Prostate gland (tissue), 2 donors: ENCODE data around the gene GALNTL6. TPM values are rescaled to one million over a fixed set of nuclear protein-coding genes. Genes with fewer than 3 reads are reported as not detected.

Experiments
- DNase-seq: peaks from one replicate; pipeline ENCODE4 v3.0.0-alpha.2; 2019; ENCODE audit warnings: low spot score
- H3K27ac ChIP-seq, 2 donors: fragments of 200-600 bp; sonication (generic); 2 replicates each; pipeline ENCODE4 v1.5.1; 2017 to 2019
- H3K27me3 ChIP-seq: fragments of 200-600 bp; sonication (generic); replicated peaks from 2 replicates; pipeline ENCODE4 v1.5.1; 2019; ENCODE audit not compliant: insufficient read depth
- H3K36me3 ChIP-seq, 2 donors: fragments of 200-600 bp; sonication (generic); 1 replicate in 1 of 2; 2 replicates in 1 of 2; pipeline versions ENCODE4 v1.5.1 to v1.8.1; 2017 to 2019
- H3K4me1 ChIP-seq: fragments of 200-600 bp; sonication (generic); replicated peaks from 2 replicates; pipeline ENCODE4 v1.5.1; 2019
- H3K4me3 ChIP-seq, 2 donors: fragments of 200-600 bp; sonication (generic); 2 replicates each; pipeline ENCODE4 v1.5.1; 2017 to 2019
- H3K9me3 ChIP-seq: fragments of 200-600 bp; sonication (generic); 2 replicates; pipeline ENCODE4 v1.5.1; 2017
- POLR2A ChIP-seq: fragments of 450-650 bp; IDR thresholded peaks from one replicate; pipeline ENCODE4 v1.6.1; 2016; ENCODE audit warnings: antibody characterized with exemption, mild to moderate bottlenecking
- POLR2AphosphoS5 ChIP-seq: sonication (generic); formaldehyde crosslinking; IDR thresholded peaks from one replicate; pipeline ENCODE4 v1.6.1; 2017; ENCODE audit warnings: antibody characterized with exemption
- WGBS: methylation state at CpG from one replicate; pipeline ENCODE4 v1.1.5; 2018; 5-methylcytosine and 5-hydroxymethylcytosine counted together
- intact Hi-C: fragments of 100-400 bp; cut with DNase I; formaldehyde crosslinking; loops from one replicate; pipeline ENCODE4 v1.14.2; 2022
- total RNA-seq, 2 donors: library from RNA; depleted of rRNA; stranded (reverse); fragments of >200 nt; gene quantifications; one replicate each; pipeline ENCODE4 v1.1.0, GENCODE V29; 2016
- TF ChIP-seq, protein P1 (sequence below), 4 experiments: fragments of 200-600 bp in 2 of 4; fragments of 450-650 bp in 2 of 4; sonication (generic) in 2 of 4; IDR thresholded peaks; 1 replicate in 3 of 4; 2 replicates in 1 of 4; pipeline ENCODE4 v1.5.1; 2016 to 2019; ENCODE audit warnings: antibody characterized with exemption in 4 of 4, mild to moderate bottlenecking in 2 of 4, moderate library complexity in 2 of 4

GALNTL6 gene
- total RNA-seq, 2 donors from 2014 or later: 0.23 to 0.85 TPM

DNA sequence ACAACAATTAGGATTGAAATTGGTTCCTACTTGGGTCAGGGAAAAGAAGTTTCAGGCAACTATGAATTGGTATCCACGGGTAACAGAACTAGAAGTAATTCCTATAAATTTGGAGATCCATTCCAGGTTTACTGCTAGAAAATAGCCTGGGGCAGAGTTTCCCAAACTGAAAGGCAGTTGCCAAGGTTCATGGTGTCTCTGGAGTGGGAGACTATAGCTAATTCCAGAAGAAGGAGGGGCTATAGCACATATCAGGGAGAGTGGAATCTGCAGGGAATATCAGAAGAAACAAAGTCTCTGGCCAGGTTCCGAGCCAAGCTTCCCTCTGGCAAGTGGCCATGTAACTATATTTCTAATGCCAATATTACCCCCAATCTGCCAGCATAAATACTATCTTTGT lies 166.3 kb downstream of the GALNTL6 start:
- Histone ChIP-seq H3K36me3 (no peaks in the 10 kb centered on the region), H3K4me3 (no peak overlapping the region), H3K27ac (no peak overlapping the region), H3K4me1 (no peaks in the 10 kb centered on the region), H3K27me3 (no peaks in the 10 kb centered on the region), H3K9me3 (no peaks in the 10 kb centered on the region)
- no peak for DNase-seq
- intact Hi-C loops: no loop called here
- no peak for TF ChIP-seq POLR2A
- no peak for TF ChIP-seq POLR2AphosphoS5
- TF ChIP-seq, protein P1, sequence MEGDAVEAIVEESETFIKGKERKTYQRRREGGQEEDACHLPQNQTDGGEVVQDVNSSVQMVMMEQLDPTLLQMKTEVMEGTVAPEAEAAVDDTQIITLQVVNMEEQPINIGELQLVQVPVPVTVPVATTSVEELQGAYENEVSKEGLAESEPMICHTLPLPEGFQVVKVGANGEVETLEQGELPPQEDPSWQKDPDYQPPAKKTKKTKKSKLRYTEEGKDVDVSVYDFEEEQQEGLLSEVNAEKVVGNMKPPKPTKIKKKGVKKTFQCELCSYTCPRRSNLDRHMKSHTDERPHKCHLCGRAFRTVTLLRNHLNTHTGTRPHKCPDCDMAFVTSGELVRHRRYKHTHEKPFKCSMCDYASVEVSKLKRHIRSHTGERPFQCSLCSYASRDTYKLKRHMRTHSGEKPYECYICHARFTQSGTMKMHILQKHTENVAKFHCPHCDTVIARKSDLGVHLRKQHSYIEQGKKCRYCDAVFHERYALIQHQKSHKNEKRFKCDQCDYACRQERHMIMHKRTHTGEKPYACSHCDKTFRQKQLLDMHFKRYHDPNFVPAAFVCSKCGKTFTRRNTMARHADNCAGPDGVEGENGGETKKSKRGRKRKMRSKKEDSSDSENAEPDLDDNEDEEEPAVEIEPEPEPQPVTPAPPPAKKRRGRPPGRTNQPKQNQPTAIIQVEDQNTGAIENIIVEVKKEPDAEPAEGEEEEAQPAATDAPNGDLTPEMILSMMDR (IDR thresholded peaks at IDR 0.05): no peak
- WGBS: 19% methylated on average over 2 of the region's 2 CpGs

DNA sequence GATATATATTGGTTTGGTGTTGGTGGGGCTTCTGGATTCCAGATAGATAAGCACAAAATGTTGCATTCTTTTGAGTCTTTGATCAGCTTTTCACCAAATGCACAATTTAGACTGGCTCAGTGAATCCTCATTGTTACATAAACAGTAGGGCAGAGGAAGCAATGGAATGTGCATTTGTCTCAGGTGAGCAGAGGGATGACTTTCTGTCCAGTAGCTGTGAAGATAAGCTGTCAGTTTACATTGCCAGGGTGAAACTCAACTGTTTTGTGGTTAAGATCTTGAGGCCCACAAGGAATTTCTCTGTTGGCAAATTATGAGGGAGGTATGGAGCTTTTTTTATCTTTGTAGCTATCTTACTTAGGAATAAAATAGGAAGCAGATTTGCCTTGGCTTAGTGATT lies 168.0 kb downstream of the GALNTL6 start:
- H3K4me1 ChIP-seq: no peaks in the 10 kb centered on the region
- H3K36me3 ChIP-seq: no peaks in the 10 kb centered on the region
- intact Hi-C loops: no loop called here
- no peak overlapping the region for H3K4me3 ChIP-seq
- no peaks in the 10 kb centered on the region for H3K27me3 ChIP-seq
- no peaks in the 10 kb centered on the region for H3K9me3 ChIP-seq
- H3K27ac ChIP-seq: no peak overlapping the region
- TF ChIP-seq, protein P1 (IDR thresholded peaks at IDR 0.05): no peak
- no peak for TF ChIP-seq POLR2A
- no peak for TF ChIP-seq POLR2AphosphoS5
- no peak for DNase-seq

DNA sequence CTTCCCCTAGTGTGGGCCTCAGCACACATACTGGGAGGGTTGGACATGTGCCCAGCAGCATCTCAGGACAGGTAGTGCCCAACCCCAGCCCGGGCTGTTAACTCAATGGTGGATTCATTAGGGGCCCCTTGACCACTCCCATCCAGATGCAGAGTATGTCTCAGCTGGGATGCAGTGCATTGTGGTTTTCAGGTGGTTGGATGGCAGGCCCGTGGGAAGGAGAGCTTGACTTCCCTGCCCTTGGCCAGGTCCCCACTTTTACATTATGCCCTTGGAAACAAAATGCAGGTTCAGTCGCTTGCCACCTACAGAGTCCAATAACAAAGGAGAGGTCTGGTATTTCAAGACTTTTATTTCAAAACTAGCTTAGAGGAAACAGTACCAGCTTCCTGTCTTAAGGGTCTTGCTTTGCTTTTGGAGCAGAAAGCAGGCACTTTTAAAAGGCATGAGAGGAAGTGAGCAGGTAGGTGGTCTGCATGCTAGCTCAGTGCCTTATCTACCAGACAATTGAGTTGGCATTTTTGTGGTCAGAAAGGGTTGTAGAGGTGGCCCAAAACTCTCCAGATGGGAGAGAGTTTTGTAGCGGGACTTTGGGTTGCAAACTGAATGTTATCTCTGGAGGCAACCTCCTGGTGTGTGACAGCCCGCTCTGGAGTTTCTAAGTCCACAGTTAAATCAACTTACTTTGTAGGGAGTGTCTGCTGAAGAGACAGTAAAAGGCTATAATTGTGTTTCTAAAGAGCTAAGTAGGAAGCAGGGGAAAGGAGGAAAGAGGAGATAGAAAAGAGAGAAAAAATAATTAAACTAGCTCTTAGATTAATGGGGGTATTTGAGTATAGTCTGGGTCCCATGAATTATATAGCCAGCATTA lies 171.0 kb downstream of the GALNTL6 start:
- TF ChIP-seq, protein P1 (IDR thresholded peaks at IDR 0.05): no peak
- TF ChIP-seq POLR2AphosphoS5 (no peak), POLR2A (no peak)
- Histone ChIP-seq H3K27ac (no peak overlapping the region), H3K27me3 (no peaks in the 10 kb centered on the region), H3K4me1 (no peaks in the 10 kb centered on the region), H3K9me3 (no peaks in the 10 kb centered on the region), H3K36me3 (no peaks in the 10 kb centered on the region), H3K4me3 (no peak overlapping the region)
- 71% methylated on average over 5 of the region's 5 CpGs for WGBS
- no peak for DNase-seq
- intact Hi-C loops: no loop called here

DNA sequence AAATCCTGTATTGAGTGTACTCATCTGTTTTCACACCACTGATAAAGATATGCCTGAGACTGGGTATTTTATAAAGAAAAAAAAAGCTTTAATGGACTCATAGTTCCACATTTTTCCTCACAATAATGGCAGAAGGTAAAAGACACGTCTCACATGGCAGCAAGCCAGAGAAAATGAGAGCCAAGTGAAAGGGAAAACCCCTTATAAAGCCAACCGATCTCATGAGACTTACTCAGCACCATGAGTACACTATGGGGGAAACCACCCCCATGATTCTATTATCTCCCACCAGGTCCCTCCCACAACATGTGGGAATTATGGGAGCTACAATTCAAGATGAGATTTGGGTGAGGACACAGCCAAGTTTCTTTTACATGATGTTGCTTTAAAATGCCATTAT lies 171.9 kb downstream of the GALNTL6 start:
- H3K27ac ChIP-seq: no peak overlapping the region
- WGBS: 14% methylated on average over 2 of the region's 2 CpGs
- intact Hi-C loops: no loop called here

More for the DNA sequence above, 171.9 kb downstream of the GALNTL6 start:
- Histone ChIP-seq H3K4me1 (no peaks in the 10 kb centered on the region), H3K4me3 (no peak overlapping the region), H3K27me3 (no peaks in the 10 kb centered on the region), H3K9me3 (no peaks in the 10 kb centered on the region), H3K36me3 (no peaks in the 10 kb centered on the region)
- TF ChIP-seq, protein P1 (IDR thresholded peaks at IDR 0.05): no peak
- TF ChIP-seq POLR2A (no peak), POLR2AphosphoS5 (no peak)
- no peak for DNase-seq
